Astrocyte of the spinal cord (primary cell): ENCODE measurements around the gene GATAD1.

ENCODE experiments used
- DNase-seq: peaks from one replicate; pipeline ENCODE4 v3.0.0; 2011; ENCODE audit warnings: low read depth, low spot score
- H3K4me3 ChIP-seq: 2 replicates; pipeline ENCODE4 v1.5.1; 2011; ENCODE audit warnings: low read depth, mild to moderate bottlenecking, low read length, moderate library complexity
- in situ Hi-C: cut with HindIII; loops from 2 replicates; pipeline ENCODE4 v1.10.0; 2017; ENCODE audit warnings: low sequenced_read_pairs
- TF ChIP-seq, protein P1 (sequence below): IDR thresholded peaks from 2 replicates; pipeline ENCODE4 v1.5.1; 2012; ENCODE audit warnings: low read depth, mild to moderate bottlenecking, low read length, inconsistent platforms

GATAD1 gene

DNA sequence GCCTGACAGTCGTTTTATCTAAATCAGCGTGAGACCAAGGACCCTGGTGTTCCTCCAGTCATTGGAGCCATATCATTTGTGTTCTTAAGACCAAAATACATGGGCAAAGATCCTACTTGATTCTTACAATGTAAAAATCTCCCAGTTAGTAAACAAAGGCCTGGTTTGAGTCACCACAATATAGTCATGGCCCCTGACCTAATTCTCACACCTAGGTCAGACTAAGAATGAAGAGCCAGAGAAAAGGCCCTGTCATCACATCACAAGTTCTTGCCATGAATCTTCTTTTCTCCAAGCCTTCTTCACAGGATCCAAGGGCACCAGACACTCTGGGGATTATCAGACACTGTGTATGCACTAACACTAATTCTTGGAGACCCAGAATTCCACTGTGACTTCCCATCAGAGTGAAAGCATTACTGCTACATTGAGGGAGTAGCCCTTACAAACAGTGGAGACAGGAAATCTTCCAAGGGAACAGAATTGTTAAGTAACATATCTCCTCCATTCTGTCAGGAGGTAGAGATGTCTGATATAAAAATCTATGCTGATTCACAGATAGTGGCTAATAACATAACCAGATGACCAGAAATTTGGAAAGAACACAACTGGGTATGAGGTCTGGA lies 38.1 kb downstream of the GATAD1 start:
- TF ChIP-seq, protein P1, sequence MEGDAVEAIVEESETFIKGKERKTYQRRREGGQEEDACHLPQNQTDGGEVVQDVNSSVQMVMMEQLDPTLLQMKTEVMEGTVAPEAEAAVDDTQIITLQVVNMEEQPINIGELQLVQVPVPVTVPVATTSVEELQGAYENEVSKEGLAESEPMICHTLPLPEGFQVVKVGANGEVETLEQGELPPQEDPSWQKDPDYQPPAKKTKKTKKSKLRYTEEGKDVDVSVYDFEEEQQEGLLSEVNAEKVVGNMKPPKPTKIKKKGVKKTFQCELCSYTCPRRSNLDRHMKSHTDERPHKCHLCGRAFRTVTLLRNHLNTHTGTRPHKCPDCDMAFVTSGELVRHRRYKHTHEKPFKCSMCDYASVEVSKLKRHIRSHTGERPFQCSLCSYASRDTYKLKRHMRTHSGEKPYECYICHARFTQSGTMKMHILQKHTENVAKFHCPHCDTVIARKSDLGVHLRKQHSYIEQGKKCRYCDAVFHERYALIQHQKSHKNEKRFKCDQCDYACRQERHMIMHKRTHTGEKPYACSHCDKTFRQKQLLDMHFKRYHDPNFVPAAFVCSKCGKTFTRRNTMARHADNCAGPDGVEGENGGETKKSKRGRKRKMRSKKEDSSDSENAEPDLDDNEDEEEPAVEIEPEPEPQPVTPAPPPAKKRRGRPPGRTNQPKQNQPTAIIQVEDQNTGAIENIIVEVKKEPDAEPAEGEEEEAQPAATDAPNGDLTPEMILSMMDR: no peak
- no peak for DNase-seq
- in situ Hi-C loops: no loop called here
- no peak overlapping the region for H3K4me3 ChIP-seq

DNA sequence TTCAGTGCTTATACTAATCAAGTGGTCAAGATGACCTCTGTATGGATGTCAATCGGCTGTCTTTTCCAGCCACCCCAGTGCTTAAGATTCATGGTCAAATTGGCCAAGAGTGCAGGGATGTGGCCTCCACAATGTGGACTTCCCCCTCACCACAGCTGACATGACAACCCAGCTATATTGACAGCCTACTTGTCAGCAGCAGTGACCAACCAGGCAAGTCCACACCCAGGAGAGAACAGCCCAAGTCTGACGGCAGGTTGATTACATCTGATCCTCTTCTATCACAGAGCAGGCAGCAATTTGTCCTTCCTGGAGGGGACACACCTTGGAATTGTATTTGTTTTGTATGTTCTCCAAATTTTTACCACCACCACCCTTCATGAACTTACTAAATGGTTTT lies 38.7 kb downstream of the GATAD1 start:
- TF ChIP-seq, protein P1: no peak
- in situ Hi-C loops: no loop called here
- DNase-seq: no peak
- no peak overlapping the region for H3K4me3 ChIP-seq

DNA sequence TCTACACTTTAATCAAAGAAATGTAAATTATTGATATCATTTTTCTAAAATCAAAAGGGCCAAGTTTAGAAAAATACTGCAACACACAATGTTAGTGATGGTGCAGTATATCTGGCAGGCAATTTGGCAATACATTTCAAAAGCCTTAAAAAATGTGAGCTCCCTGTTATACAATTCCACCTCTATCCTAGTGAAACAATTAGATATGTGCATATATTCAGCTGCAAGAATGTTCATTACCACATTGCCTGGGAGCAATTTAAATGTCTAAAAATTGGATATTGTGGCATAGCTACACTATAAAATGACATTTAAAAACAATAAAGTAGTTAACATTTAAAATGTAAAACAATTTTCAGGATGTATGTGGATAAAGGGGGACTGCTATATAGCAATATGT lies 40.5 kb downstream of the GATAD1 start:
- no peak overlapping the region for H3K4me3 ChIP-seq
- in situ Hi-C loops: no loop called here
- DNase-seq: no peak
- TF ChIP-seq, protein P1: no peak

DNA sequence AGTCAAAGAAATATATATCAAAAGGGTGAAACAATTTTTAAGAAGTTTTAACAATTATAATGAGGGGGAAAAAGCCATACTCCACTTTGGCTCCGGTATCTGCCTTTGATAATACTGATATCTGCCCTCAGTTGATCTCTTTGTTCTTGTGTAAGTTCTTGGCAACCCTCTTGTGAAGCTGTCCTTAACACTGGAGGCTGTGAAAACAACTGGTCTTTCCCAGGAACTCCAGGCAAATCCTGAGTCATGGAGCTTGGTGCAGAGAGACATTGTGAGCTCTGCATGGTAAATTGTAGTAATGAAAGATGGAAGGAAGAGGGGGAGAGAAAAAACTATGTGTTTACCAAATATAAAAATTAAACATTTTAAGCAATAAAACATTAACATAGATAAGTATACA lies 42.4 kb downstream of the GATAD1 start:
- H3K4me3 ChIP-seq: no peak overlapping the region
- TF ChIP-seq, protein P1: no peak
- DNase-seq: no peak
- in situ Hi-C loops: no loop called here

DNA sequence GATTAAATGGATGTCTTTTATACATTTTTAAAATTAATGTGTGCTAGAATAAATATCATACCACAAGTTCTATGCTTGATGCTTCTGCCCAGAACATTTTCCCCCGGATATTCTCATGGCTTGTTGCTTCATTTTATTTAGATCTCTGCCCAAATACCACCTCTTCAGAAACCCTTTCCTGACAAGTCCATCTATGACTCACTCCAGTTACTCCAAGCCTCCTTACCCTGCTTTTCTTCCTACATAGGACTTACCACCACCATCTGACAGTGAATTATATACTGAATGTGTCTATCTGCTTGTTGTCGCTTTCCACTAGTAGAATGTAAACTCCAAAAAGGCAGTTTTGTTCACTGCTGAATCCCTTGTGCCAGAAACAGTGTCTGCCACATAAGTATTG lies 49.6 kb downstream of the GATAD1 start:
- H3K4me3 ChIP-seq: no peak overlapping the region
- TF ChIP-seq, protein P1: no peak
- in situ Hi-C loops: no loop called here
- no peak for DNase-seq

DNA sequence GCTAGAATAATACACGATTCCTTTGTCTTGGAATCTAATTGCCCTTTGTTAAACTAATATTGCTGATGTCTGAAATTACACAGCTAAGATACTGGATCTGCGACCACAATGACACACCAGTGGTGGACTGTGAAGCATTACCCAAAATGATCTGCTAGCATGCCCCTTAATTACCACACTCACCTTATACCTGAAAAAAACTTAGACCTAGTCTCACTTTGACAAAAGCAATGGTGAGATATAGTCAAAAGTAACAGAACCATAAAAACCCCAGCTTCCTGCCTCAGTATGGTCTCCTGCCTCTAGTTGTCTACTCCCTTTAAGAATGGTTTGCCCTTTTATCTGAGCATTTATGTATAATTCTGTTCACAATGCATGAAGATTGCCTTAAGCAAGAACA lies 51.3 kb downstream of the GATAD1 start:
- TF ChIP-seq, protein P1: no peak
- no peak for DNase-seq
- no peak overlapping the region for H3K4me3 ChIP-seq
- in situ Hi-C loops: no loop called here

DNA sequence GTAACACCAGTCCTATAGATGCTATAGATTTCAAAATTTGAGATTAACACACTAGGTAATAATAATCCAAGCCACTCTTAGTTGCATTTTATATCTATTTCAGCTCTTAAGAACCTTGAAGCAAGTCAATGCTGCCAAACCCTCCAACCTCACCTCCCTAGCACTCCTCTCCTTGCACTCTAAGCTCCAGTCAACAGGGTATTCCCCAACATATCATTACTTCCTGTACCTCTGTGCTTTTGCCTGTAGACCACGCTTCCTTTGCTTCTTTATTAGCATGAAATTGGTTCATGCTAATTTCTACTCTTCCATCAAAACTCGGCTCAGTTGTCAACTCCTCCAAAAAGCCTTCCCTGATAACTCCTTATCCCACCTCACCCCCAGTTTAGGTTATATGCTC lies 56.5 kb downstream of the GATAD1 start:
- in situ Hi-C loops: no loop called here
- TF ChIP-seq, protein P1: no peak
- no peak overlapping the region for H3K4me3 ChIP-seq
- DNase-seq: no peak
